H1 (cell line): ENCODE data around the gene XDH. TPM values are rescaled to one million over a fixed set of nuclear protein-coding genes. Genes with fewer than 3 reads are reported as not detected.

Experiments used
- CTCF ChIA-PET: fragments of 300-600 bp; sonication (Branson Sonifier 250); formaldehyde crosslinking; loops from one replicate; lab custom pipeline; 2021; ENCODE audit not compliant: partially characterized antibody; lab: Charles Lee
- POLR2A ChIA-PET: fragments of 300-600 bp; sonication (Branson Sonifier 250); formaldehyde crosslinking; loops from one replicate; lab custom pipeline; 2021; ENCODE audit warnings: inconsistent platforms; ENCODE audit not compliant: partially characterized antibody; lab: Charles Lee
- DNase-seq, 2 experiments: peaks; one replicate each; pipeline versions ENCODE4 v3.0.0 to v3.0.0-alpha.2; 2010 to 2022; ENCODE audit warnings: low spot score in 2 of 2, low read depth in 1 of 2, mixed read lengths in 1 of 2
- FAIRE-seq: peaks from 2 replicates; lab custom pipeline; 2011; peaks lifted over from hg19 to GRCh38; lab: Jason Lieb, UNC
- H2AFZ ChIP-seq: 2 replicates; pipeline ENCODE4 v1.8.1; 2012; ENCODE audit warnings: low read length, inconsistent platforms
- H2AK5ac ChIP-seq: 2 replicates; pipeline ENCODE4 v1.6.1; 2013; ENCODE audit warnings: low read depth, low read length
- H2BK120ac ChIP-seq: replicated peaks from 2 replicates; pipeline ENCODE3; 2013; ENCODE audit warnings: low read depth, low read length, inconsistent platforms
- H2BK12ac ChIP-seq: 2 replicates; pipeline ENCODE4 v1.6.1; 2013; ENCODE audit warnings: low read depth, low read length
- H2BK15ac ChIP-seq: 2 replicates; pipeline ENCODE4 v1.6.1; 2013; ENCODE audit warnings: low read length
- H2BK20ac ChIP-seq: 2 replicates; pipeline ENCODE4 v1.6.1; 2013; ENCODE audit warnings: low read length
- H2BK5ac ChIP-seq: 2 replicates; pipeline ENCODE4 v1.6.1; 2013; ENCODE audit warnings: low read depth, low read length
- H3K14ac ChIP-seq: 2 replicates; pipeline ENCODE4 v1.6.1; 2013; ENCODE audit warnings: inconsistent platforms; ENCODE audit not compliant: insufficient read length
- H3K18ac ChIP-seq: 2 replicates; pipeline ENCODE4 v1.6.1; 2013; ENCODE audit warnings: low read length; ENCODE audit errors: extremely low read depth
- H3K23ac ChIP-seq: 2 replicates; pipeline ENCODE4 v1.6.1; 2013; ENCODE audit warnings: inconsistent platforms; ENCODE audit not compliant: insufficient read length
- H3K23me2 ChIP-seq: 2 replicates; pipeline ENCODE4 v1.6.1; 2013; ENCODE audit warnings: low read depth, low read length
- H3K27ac ChIP-seq: 2 replicates; pipeline ENCODE4 v1.6.1; 2011; ENCODE audit warnings: low read depth, low read length, inconsistent platforms
- H3K27me3 ChIP-seq, 4 experiments: replicated peaks in 1 of 4; 1 replicate in 1 of 4; 2 replicates in 3 of 4; pipeline versions ENCODE4 v1.6.1 to v1.8.1; 2011 to 2013; ENCODE audit warnings: low read length in 3 of 4, mild to moderate bottlenecking in 3 of 4, inconsistent platforms in 2 of 4, mixed read lengths in 2 of 4, moderate library complexity in 1 of 4; ENCODE audit not compliant: control insufficient read depth in 3 of 4, insufficient read depth in 3 of 4; ENCODE audit errors: extremely low read depth in 1 of 4
- H3K36me3 ChIP-seq, 4 experiments: 2 replicates each; pipeline versions ENCODE4 v1.6.1 to v1.8.1; 2011 to 2013; ENCODE audit warnings: mild to moderate bottlenecking in 4 of 4, low read length in 3 of 4, moderate library complexity in 2 of 4, control low read depth in 1 of 4, inconsistent platforms in 1 of 4; ENCODE audit not compliant: insufficient read depth in 4 of 4, control insufficient read depth in 2 of 4
- H3K4ac ChIP-seq: replicated peaks from 2 replicates; pipeline ENCODE3; 2013; ENCODE audit warnings: low read length, low read depth, mixed read lengths, inconsistent platforms; ENCODE audit not compliant: insufficient read length
- H3K4me1 ChIP-seq, 4 experiments: replicated peaks in 1 of 4; 1 replicate in 1 of 4; 2 replicates in 3 of 4; pipeline versions ENCODE4 v1.6.1 to v1.8.1; 2011 to 2013; ENCODE audit warnings: low read length in 3 of 4, inconsistent platforms in 2 of 4, mixed read lengths in 1 of 4; ENCODE audit not compliant: insufficient read depth in 4 of 4, control insufficient read depth in 3 of 4
- H3K4me2 ChIP-seq, 2 experiments: 2 replicates each; pipeline versions ENCODE4 v1.6.1 to v1.8.1; 2011 to 2013; ENCODE audit warnings: low read depth in 2 of 2, low read length in 2 of 2, control low read depth in 1 of 2, inconsistent platforms in 1 of 2, mild to moderate bottlenecking in 1 of 2; ENCODE audit not compliant: insufficient read depth in 1 of 2
- H3K4me3 ChIP-seq, 4 experiments: fragments of 200-600, 300-600 bp in 1 of 4; sonication (generic), shearing (Covaris generic), sonication (Bioruptor Twin) in 1 of 4; 2 replicates each; pipeline versions ENCODE4 v1.5.1 to v1.8.1; 2011 to 2016; ENCODE audit warnings: low read length in 4 of 4, low read depth in 3 of 4, control low read depth in 2 of 4, inconsistent platforms in 2 of 4, mild to moderate bottlenecking in 2 of 4, mixed read lengths in 1 of 4, moderate library complexity in 1 of 4; ENCODE audit not compliant: insufficient read depth in 2 of 4; ENCODE audit errors: extremely low read depth in 1 of 4
- H3K56ac ChIP-seq: replicated peaks from 2 replicates; pipeline ENCODE3; 2013; ENCODE audit warnings: low read depth, mild to moderate bottlenecking, mixed read lengths, low read length, inconsistent platforms; ENCODE audit not compliant: insufficient read length
- H3K79me1 ChIP-seq: 2 replicates; pipeline ENCODE4 v1.6.1; 2013; ENCODE audit warnings: low read depth, low read length, control low read depth
- H3K79me2 ChIP-seq, 2 experiments: 2 replicates each; pipeline versions ENCODE4 v1.6.1 to v1.8.1; 2012 to 2013; ENCODE audit warnings: low read length in 2 of 2, mild to moderate bottlenecking in 2 of 2, inconsistent platforms in 1 of 2; ENCODE audit not compliant: insufficient read depth in 2 of 2, control insufficient read depth in 1 of 2
- H3K9ac ChIP-seq, 4 experiments: replicated peaks in 1 of 4; 1 replicate in 1 of 4; 2 replicates in 3 of 4; pipeline versions ENCODE4 v1.6.1 to v1.8.1; 2011 to 2013; ENCODE audit warnings: low read depth in 3 of 4, low read length in 3 of 4, control low read depth in 2 of 4, mild to moderate bottlenecking in 2 of 4, moderate library complexity in 2 of 4, inconsistent platforms in 1 of 4; ENCODE audit errors: extremely low read depth in 1 of 4
- H3K9me3 ChIP-seq, 2 experiments: 2 replicates each; pipeline versions ENCODE4 v1.6.1 to v1.8.1; 2012 to 2013; ENCODE audit warnings: mild to moderate bottlenecking in 2 of 2, moderate library complexity in 2 of 2, control low read depth in 1 of 2, inconsistent platforms in 1 of 2, low read depth in 1 of 2, low read length in 1 of 2, mixed read lengths in 1 of 2; ENCODE audit not compliant: insufficient read depth in 2 of 2
- H4K20me1 ChIP-seq, 2 experiments: replicated peaks in 1 of 2; 2 replicates each; pipeline versions ENCODE3 to v1.8.1; 2011 to 2013; ENCODE audit warnings: inconsistent platforms in 2 of 2, low read length in 2 of 2, mild to moderate bottlenecking in 1 of 2; ENCODE audit not compliant: insufficient read depth in 2 of 2, control insufficient read depth in 1 of 2
- H4K5ac ChIP-seq: 2 replicates; pipeline ENCODE4 v1.6.1; 2013; ENCODE audit warnings: low read length, low read depth, mixed read lengths, inconsistent platforms; ENCODE audit not compliant: insufficient read length
- H4K8ac ChIP-seq: 2 replicates; pipeline ENCODE4 v1.8.0; 2013; ENCODE audit warnings: mild to moderate bottlenecking, moderate library complexity, low read length, inconsistent platforms; ENCODE audit not compliant: insufficient read depth; ENCODE audit errors: extremely low read depth
- H4K91ac ChIP-seq: replicated peaks from 2 replicates; pipeline ENCODE3; 2013; ENCODE audit warnings: low read length, mixed read lengths, inconsistent platforms; ENCODE audit not compliant: insufficient read length
- ATF3 ChIP-seq: IDR thresholded peaks from 2 replicates; pipeline ENCODE4 v1.6.1; 2011; ENCODE audit warnings: low read depth, mild to moderate bottlenecking, low read length; ENCODE audit not compliant: insufficient read depth
- CREB1 ChIP-seq: IDR thresholded peaks from 2 replicates; pipeline ENCODE4 v1.6.1; 2012; ENCODE audit warnings: inconsistent platforms
- SP1 ChIP-seq: IDR thresholded peaks from 2 replicates; pipeline ENCODE4 v1.6.1; 2011; ENCODE audit warnings: low read depth, low read length
- TBP ChIP-seq: IDR thresholded peaks from 2 replicates; pipeline ENCODE4 v1.6.1; 2011; ENCODE audit warnings: low read depth, low read length, improper control_type of control experiment
- WGBS, 2 experiments: shearing (Covaris generic) in 1 of 2; methylation state at CpG; one replicate each; pipeline versions ENCODE4 v1.1.6 to v1.1.7; 2013 to 2015; ENCODE audit warnings: low lambda C conversion rate in 2 of 2, mixed read lengths in 2 of 2, inconsistent platforms in 1 of 2, low coverage in 1 of 2, missing lambda C conversion rate in 1 of 2; ENCODE audit not compliant: insufficient replicate concordance in 2 of 2, insufficient coverage in 1 of 2, insufficient read length in 1 of 2; ENCODE audit errors: extremely low coverage in 1 of 2, missing lambda C conversion rate in 1 of 2; 5-methylcytosine and 5-hydroxymethylcytosine counted together
- polyA plus RNA-seq, 7 experiments: library from polyadenylated mRNA; depleted of rRNA in 3 of 7; stranded (reverse) in 5 of 7; unstranded in 2 of 7; fragments of >200 nt in 5 of 7; fragments of 200-250 nt in 2 of 7; gene quantifications; 1 replicate in 5 of 7; 2 replicates in 1 of 7; 4 replicates in 1 of 7; pipeline versions ENCODE4 v1.2.1 to v1.2.3, GENCODE V29; 2011 to 2013; ENCODE audit warnings: missing spikeins in 2 of 7, mixed read lengths in 2 of 7
- total RNA-seq: library from RNA; stranded (reverse); fragmentation: NEBNext Ultra II Directional; extraction: Animal tissue kit (Norgen Biotek cat#: 25700); gene quantifications from 2 replicates; pipeline ENCODE4 v1.2.1, GENCODE V29; 2021

XDH gene
- total and polyA plus RNA-seq, 2 of the 8 experiments (the other 6 are each of a cell fraction or from before 2014, with no cell fraction given): 0.68 to 1.2 TPM

- no peak overlapping the region for H2BK5ac ChIP-seq
- no peaks in the 10 kb centered on the region for H3K4me1 ChIP-seq
- no peak overlapping the region for H4K8ac ChIP-seq
- no peak overlapping the region for H3K23ac ChIP-seq
- ChIA-PET CTCF (interaction anchor here (0.6 to 4.0 kb wide), 2 partner anchors 9 to 608 kb away, joined by 3 to 18 read pairs; no protein-coding TSS in a partner anchor), POLR2A (no interaction called here)
- no peak overlapping the region for H3K4me3 ChIP-seq
- no peak overlapping the region for H2AK5ac ChIP-seq
- no peak overlapping the region for H2BK120ac ChIP-seq
- peaks cover 2 to 17% of the 10 kb centered on the region in 2 experiments; a peak in 3 of 4 replicates for H3K9me3 ChIP-seq
- no peak overlapping the region for H3K4me2 ChIP-seq
- DNase-seq (no peak), FAIRE-seq (no peak)
- H3K9ac ChIP-seq: no peak overlapping the region
- no peaks in the 10 kb centered on the region for H3K79me2 ChIP-seq
- no peaks in the 10 kb centered on the region for H3K27me3 ChIP-seq
- H3K14ac ChIP-seq: no peak overlapping the region
- H4K91ac ChIP-seq: no peak overlapping the region
- no peaks in the 10 kb centered on the region for H3K36me3 ChIP-seq
- no peak overlapping the region for H3K27ac ChIP-seq
- no peaks in the 10 kb centered on the region for H3K79me1 ChIP-seq
- H3K56ac ChIP-seq: no peak overlapping the region
- no peak overlapping the region for H2AFZ ChIP-seq
- H3K4ac ChIP-seq: no peak overlapping the region
- WGBS, 2 experiments: 86% methylated on average over 14 of the region's 15 CpGs; no CpG with 5 or more reads in 1 of the 2 experiments
- H3K23me2 ChIP-seq: no peaks in the 10 kb centered on the region
- H4K20me1 ChIP-seq: no peaks in the 10 kb centered on the region
- H3K18ac ChIP-seq: no peak overlapping the region
- no peak overlapping the region for H4K5ac ChIP-seq
- H2BK15ac ChIP-seq: no peak overlapping the region
- H2BK20ac ChIP-seq: no peak overlapping the region
- no peak overlapping the region for H2BK12ac ChIP-seq
- no peak for TF ChIP-seq SP1
- TF ChIP-seq CREB1: no peak
- no peak for TF ChIP-seq ATF3
- no peak for TF ChIP-seq TBP
Observed at GRCh38 chr2:31363956-31364750, 50.4 kb downstream of the XDH start.
